Osteocyte (in vitro differentiated cells): ENCODE results near the gene GDPD5. TPM values are rescaled to one million over a fixed set of nuclear protein-coding genes. Genes with fewer than 3 reads are reported as not detected.

Experiments used
- DNase-seq: peaks from one replicate; pipeline ENCODE4 v3.0.0; 2021; ENCODE audit warnings: mixed read lengths; ENCODE audit not compliant: unreplicated experiment; ENCODE audit errors: extremely low spot score
- H3K27ac Mint-ChIP-seq: one replicate; pipeline ENCODE4 v1.8.0; 2021; ENCODE audit warnings: mild to moderate bottlenecking, mixed read lengths; ENCODE audit not compliant: unreplicated experiment
- H3K27me3 Mint-ChIP-seq: one replicate; pipeline ENCODE4 v1.8.0; 2021; ENCODE audit warnings: mixed read lengths; ENCODE audit not compliant: unreplicated experiment
- H3K36me3 Mint-ChIP-seq: one replicate; pipeline ENCODE4 v1.8.0; 2021; ENCODE audit warnings: mixed read lengths; ENCODE audit not compliant: unreplicated experiment
- H3K4me1 Mint-ChIP-seq: one replicate; pipeline ENCODE4 v1.8.0; 2021; ENCODE audit warnings: mixed read lengths; ENCODE audit not compliant: unreplicated experiment
- H3K4me3 Mint-ChIP-seq: one replicate; pipeline ENCODE4 v1.8.0; 2021; ENCODE audit warnings: mild to moderate bottlenecking, moderate library complexity, mixed read lengths; ENCODE audit not compliant: unreplicated experiment
- H3K9me3 Mint-ChIP-seq: one replicate; pipeline ENCODE4 v1.8.0; 2021; ENCODE audit warnings: mixed read lengths; ENCODE audit not compliant: unreplicated experiment
- total RNA-seq: library from RNA; stranded (reverse); gene quantifications from 2 replicates; pipeline ENCODE4 v1.2.1, GENCODE V29; 2021
- TF ChIP-seq, protein P1 (sequence below): fragments of 200-600 bp; sonication (generic); IDR thresholded peaks from 2 replicates; pipeline ENCODE4 v1.5.0; 2021; ENCODE audit warnings: antibody characterized with exemption, mild to moderate bottlenecking, moderate library complexity

The GDPD5 gene
- total RNA-seq, 1 donor from 2014 or later = 3.1 TPM

DNA sequence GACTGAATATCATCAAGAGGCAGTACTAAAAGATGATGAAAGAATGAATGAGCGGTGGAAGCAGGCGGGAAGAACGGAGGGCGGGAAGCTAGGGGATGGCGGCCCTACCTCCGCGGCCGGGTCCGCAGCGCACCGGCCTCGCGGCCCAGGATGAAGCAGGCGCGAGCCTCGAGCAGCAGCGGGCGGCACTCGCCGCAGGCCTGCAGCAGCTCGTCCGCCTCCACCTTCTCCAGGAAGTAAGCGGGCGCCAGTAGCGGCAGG, 96.2 kb downstream of the GDPD5 start:
- H3K9me3 Mint-ChIP-seq = no peaks in the 10 kb centered on the region
- TF ChIP-seq, protein P1, sequence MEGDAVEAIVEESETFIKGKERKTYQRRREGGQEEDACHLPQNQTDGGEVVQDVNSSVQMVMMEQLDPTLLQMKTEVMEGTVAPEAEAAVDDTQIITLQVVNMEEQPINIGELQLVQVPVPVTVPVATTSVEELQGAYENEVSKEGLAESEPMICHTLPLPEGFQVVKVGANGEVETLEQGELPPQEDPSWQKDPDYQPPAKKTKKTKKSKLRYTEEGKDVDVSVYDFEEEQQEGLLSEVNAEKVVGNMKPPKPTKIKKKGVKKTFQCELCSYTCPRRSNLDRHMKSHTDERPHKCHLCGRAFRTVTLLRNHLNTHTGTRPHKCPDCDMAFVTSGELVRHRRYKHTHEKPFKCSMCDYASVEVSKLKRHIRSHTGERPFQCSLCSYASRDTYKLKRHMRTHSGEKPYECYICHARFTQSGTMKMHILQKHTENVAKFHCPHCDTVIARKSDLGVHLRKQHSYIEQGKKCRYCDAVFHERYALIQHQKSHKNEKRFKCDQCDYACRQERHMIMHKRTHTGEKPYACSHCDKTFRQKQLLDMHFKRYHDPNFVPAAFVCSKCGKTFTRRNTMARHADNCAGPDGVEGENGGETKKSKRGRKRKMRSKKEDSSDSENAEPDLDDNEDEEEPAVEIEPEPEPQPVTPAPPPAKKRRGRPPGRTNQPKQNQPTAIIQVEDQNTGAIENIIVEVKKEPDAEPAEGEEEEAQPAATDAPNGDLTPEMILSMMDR = no peak
- H3K27me3 Mint-ChIP-seq = peaks cover 27% of the 10 kb centered on the region
- H3K27ac Mint-ChIP-seq = peak overlapping the region; percentile 54
- H3K4me3 Mint-ChIP-seq = peak overlapping the region; percentile 69
- peaks cover 2% of the 10 kb centered on the region for H3K36me3 Mint-ChIP-seq
- H3K4me1 Mint-ChIP-seq = peaks cover 9% of the 10 kb centered on the region
- DNase-seq = no peak

DNA sequence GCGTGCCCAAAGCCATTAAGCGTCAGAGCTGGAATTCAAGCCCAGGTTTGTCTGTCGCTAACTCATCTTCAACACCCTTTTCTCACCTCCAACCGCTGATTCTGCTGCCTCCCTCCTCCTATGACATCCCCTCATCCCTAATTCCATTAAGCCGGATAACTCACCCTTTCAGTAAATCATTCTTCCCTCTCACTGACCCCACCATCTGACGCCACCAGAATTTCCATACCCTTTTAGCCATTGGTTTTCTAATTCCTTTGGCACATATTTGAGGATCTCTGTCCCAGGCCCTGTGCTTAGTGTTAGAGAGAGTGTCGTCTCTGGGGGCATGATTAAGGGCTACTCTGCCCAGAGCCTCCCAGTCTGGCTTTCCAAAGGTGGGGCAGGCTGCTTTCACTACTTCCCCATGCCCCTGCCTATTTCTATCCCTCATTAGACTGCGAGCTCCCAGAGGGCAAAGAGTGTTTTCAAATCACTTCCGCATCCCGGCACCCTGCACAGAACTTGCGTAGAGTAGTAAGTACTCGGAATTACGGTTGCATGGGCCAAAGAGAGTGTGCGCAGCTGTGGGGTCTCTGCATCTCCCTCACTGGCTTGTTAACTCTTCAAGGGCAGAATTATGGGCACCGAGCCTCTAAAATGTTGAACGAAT, 96.6 kb downstream of the GDPD5 start:
- Mint-ChIP-seq H3K9me3 (no peaks in the 10 kb centered on the region), H3K4me3 (peak overlapping the region; percentile 69), H3K36me3 (peaks cover 2% of the 10 kb centered on the region), H3K27ac (peak overlapping the region; percentile 54), H3K4me1 (peaks cover 9% of the 10 kb centered on the region), H3K27me3 (peaks cover 27% of the 10 kb centered on the region)
- no peak for DNase-seq
- TF ChIP-seq, protein P1 = no peak

DNA sequence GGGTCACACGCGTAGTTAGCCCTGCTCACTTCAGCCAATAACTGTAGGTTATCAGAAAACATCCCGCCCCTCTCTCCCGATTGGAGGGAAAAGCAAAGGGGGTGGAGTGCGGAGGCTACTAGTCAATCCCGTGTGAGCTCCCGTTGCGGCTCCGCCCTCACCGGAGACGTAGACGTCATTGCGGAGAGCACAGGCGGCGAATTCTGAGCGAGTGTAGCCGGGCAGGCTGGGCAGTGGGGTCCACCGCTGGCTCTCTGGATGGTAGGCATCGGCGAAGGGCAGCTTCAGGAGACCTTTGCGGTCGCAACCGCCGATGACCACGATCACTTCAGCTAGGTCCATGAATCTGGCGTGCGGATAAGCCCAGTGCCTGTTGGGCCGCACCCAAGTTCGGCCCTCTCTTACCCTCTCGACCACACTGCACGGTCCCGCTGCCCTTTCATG, 97.4 kb downstream of the GDPD5 start:
- TF ChIP-seq, protein P1 = no peak
- Mint-ChIP-seq H3K9me3 (no peaks in the 10 kb centered on the region), H3K4me3 (peak overlapping the region; percentile 4), H3K27me3 (peaks cover 26% of the 10 kb centered on the region), H3K27ac (no peak overlapping the region), H3K36me3 (peaks cover 4% of the 10 kb centered on the region), H3K4me1 (peaks cover 9% of the 10 kb centered on the region)
- DNase-seq = no peak

DNA sequence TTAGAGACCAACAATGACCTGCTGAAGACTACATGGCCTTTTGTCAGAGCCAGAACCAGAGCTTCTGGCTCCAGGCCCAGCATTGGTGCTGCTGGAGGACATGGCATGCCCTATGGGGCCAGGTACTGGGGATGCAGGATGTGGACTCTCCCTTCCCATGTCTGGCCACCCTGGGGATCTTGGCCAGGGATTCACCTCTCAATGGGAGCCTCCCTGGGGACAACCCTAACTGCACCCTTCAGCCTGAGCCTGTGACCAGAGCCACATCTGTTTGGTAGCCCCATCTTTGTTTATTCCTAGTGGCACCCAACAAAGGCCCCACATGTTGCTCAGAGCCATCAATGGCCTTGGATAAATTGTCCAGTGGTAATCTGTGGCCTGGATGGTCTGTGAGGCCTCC, 98.6 kb downstream of the GDPD5 start:
- no peak overlapping the region for H3K4me3 Mint-ChIP-seq
- H3K9me3 Mint-ChIP-seq = no peaks in the 10 kb centered on the region
- no peak for DNase-seq
- TF ChIP-seq, protein P1 = no peak
- H3K4me1 Mint-ChIP-seq = peaks cover 9% of the 10 kb centered on the region
- H3K27ac Mint-ChIP-seq = no peak overlapping the region
- H3K36me3 Mint-ChIP-seq = peaks cover 6% of the 10 kb centered on the region
- H3K27me3 Mint-ChIP-seq = peaks cover 17% of the 10 kb centered on the region

DNA sequence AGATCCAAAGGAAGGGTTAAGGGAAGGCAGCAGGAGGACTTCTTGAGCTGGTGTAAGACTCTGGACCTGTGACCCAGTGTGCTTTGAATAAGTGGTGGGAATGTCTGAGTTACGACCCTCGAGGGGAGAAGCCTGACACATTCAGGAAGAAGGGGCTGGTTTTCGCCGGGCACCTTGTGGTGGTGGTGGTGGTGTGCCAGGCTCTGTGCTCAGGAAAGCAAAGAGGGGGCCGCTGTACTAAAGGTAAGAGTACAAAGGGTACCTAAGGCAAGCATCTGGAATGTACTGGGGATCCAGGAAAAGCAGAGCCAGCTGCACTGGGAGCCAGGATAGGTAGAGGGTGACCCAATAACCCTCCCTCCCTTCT, 99.0 kb downstream of the GDPD5 start:
- no peak for DNase-seq
- TF ChIP-seq, protein P1 = no peak
- Mint-ChIP-seq H3K27me3 (peaks cover 15% of the 10 kb centered on the region), H3K9me3 (no peaks in the 10 kb centered on the region), H3K27ac (no peak overlapping the region), H3K4me3 (no peak overlapping the region), H3K36me3 (peaks cover 6% of the 10 kb centered on the region), H3K4me1 (peaks cover 8% of the 10 kb centered on the region)
